Measurements from ENCODE around the gene ULK1.

ULK1 gene

DNA sequence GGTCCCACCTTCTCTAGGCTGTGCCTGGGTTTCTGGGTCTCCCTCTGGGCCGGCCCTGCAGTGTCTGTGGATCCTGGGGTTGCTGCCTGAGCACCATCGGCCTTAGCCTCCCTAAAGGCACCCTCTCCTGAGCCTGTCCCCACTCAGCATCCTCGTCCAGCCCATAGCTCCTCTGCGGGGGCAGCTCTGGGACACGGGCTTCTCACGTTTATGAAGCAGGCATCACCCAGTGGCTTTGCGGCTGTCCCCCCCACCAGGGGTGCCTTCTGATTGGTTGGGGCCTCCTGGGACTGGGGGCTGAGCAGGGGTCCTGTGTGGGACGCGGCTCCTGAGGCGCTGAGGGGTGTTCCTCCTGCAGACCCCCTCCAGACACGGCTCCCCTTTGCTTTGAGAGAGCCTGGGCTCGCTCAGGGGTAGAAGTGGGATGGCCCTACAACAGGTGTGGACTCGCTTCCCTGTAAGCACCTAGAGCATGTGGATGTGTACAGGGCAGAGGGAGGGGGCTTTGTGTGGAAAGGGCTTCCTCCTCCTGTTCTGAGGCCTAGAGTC, 10.7 kb downstream of the ULK1 start:
- DNase-seq (ENCODE audit: low read depth), result no peak
- H3K4me3 ChIP-seq (ENCODE audit: control insufficient read depth, low read depth, low read length), result no peak overlapping the region
- no peak for TF ChIP-seq CTCF (conservative IDR thresholded peaks at IDR 0.05; ENCODE audit: control insufficient read depth, insufficient read depth, low read depth, low read length)

DNA sequence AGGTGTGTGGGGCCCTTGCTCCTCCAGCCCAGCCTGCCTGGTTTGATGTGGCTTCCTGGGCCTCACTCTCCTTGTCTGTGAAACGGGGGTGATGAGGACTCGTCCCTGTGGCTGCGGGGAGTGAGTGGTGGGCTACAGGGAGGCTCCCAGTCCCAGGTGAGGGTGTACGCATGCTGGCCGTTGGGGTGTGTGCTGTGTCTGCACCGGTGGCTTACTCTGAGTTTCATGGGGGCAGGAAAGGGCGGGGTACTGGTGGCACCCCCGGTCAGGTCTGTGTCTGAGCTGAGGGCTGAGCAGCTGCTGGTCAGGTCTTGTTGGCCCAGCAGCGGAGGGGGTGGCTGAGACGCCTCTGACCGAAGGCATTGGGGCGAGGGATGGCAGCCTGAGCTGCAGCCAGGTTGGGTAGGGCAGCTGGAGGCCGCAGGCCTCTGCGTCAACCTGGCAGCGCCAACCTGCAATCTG, 11.2 kb downstream of the ULK1 start:
- TF ChIP-seq CTCF (conservative IDR thresholded peaks at IDR 0.05; ENCODE audit: control insufficient read depth, insufficient read depth, low read depth, low read length), result no peak
- no peak overlapping the region for H3K4me3 ChIP-seq (ENCODE audit: control insufficient read depth, low read depth, low read length)
- no peak for DNase-seq (ENCODE audit: low read depth)

- TF ChIP-seq CTCF (conservative IDR thresholded peaks at IDR 0.05; ENCODE audit: control insufficient read depth, insufficient read depth, low read depth, low read length), result no peak
- no peak for DNase-seq (ENCODE audit: low read depth)
- no peak overlapping the region for H3K4me3 ChIP-seq (ENCODE audit: control insufficient read depth, low read depth, low read length)
These were observed 13.1 kb downstream of the ULK1 start for GRCh38 chr12:131907379-131908091.

DNA sequence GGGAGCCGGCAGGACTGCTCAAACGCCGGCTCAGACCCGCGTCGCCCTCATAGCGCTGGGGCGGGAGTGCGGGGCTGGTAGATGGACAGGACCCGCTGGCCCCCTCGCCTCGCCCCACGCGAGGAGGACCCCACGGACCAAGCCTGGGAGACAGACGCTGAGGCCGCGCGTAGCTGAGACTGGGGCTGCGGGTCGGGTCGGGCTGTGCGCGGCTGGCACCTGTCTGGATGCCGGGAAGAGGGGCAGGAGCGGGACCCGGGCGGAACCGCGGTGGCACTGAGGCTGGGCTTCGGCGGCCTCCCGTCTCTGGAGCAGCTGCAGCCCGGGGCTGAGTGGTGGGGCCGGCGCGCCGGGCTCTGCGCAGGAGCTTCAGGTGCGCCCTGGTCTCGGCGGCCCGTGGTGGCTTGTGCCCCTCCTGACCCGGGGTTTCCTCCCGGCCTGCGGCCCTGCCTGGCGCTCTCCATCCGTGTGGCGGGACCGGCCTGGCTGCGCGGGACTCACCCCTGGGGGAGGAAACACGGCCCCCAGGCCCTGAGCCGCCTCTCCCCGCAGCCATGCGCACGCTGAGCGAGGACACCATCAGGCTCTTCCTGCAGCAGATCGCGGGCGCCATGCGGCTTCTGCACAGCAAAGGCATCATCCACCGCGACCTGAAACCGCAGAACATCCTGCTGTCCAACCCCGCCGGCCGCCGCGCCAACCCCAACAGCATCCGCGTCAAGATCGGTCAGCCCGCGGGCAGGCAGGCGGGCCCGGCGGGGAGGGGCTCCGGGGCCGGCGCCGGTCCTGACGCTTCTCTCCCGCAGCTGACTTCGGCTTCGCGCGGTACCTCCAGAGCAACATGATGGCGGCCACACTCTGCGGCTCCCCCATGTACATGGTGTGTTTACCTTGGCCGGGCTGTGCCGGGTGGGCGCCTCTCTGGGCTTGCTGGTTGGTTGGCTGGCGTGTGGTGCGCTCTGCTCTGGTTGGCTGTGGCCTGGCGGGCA, 14.0 kb downstream of the ULK1 start:
- TF ChIP-seq CTCF (conservative IDR thresholded peaks at IDR 0.05; ENCODE audit: control insufficient read depth, insufficient read depth, low read depth, low read length), result no peak
- no peak overlapping the region for H3K4me3 ChIP-seq (ENCODE audit: control insufficient read depth, low read depth, low read length)
- DNase-seq (ENCODE audit: low read depth), result no peak

DNA sequence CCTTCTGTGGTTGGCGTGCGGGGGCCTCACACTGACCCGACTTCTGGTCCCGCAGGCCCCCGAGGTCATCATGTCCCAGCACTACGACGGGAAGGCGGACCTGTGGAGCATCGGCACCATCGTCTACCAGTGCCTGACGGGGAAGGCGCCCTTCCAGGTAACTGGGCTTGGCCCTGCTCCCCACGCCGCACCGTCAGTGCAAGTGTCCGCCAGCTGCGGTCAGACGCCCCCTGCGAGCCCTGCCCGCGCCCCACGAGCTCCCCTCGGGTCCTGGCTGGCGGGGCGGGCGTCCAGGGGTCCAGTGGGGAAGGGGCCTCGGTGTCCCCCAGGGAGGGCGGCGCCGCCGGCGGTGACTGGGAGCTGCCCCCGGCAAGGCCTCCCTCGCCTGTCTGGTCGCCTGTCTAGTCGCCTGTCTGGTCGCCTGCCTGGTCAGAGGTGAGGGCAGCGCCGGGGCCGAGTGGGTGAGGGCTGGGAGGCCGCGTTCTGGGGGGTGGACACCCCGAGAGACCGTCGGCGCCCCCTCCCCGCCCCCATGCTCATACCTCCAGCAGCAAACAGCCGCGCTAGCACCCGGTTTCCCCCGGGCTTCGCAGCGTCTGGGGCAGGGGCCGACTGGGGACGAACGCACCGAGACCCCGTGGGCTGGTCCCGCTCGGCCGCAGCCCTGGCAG, 14.8 kb downstream of the ULK1 start:
- H3K4me3 ChIP-seq (ENCODE audit: control insufficient read depth, low read depth, low read length), result no peak overlapping the region
- DNase-seq (ENCODE audit: low read depth), result no peak
- no peak for TF ChIP-seq CTCF (conservative IDR thresholded peaks at IDR 0.05; ENCODE audit: control insufficient read depth, insufficient read depth, low read depth, low read length)

- TF ChIP-seq CTCF (conservative IDR thresholded peaks at IDR 0.05; ENCODE audit: control insufficient read depth, insufficient read depth, low read depth, low read length), result no peak
- H3K4me3 ChIP-seq (ENCODE audit: control insufficient read depth, low read depth, low read length), result no peak overlapping the region
- DNase-seq (ENCODE audit: low read depth), result no peak
These were observed 15.4 kb downstream of the ULK1 start for GRCh38 chr12:131909752-131910219.
